OCI-LY7 (cell line): ENCODE data around the gene LY9.
"Not testable (repeated sequence)": the region's sequence is repeated elsewhere in the genome, so short reads cannot be mapped to it uniquely, and the experiment has no call there.

Experiments
- EZH2phosphoT487 ChIP-seq: fragments of 200-600 bp; sonication (generic); IDR thresholded peaks from 2 replicates; pipeline ENCODE4 v1.6.1; 2018; ENCODE audit warnings: low read depth, borderline replicate concordance, mild to moderate bottlenecking, mixed run types, antibody characterized with exemption, low read length, moderate library complexity, mixed read lengths
- TF ChIP-seq, protein P1 (sequence below): fragments of 200-600 bp; sonication (generic); conservative IDR thresholded peaks from 2 replicates; pipeline ENCODE4 v1.5.1; 2014; ENCODE audit warnings: mild to moderate bottlenecking, antibody characterized with exemption, low read length, moderate library complexity, mixed read lengths

DNA sequence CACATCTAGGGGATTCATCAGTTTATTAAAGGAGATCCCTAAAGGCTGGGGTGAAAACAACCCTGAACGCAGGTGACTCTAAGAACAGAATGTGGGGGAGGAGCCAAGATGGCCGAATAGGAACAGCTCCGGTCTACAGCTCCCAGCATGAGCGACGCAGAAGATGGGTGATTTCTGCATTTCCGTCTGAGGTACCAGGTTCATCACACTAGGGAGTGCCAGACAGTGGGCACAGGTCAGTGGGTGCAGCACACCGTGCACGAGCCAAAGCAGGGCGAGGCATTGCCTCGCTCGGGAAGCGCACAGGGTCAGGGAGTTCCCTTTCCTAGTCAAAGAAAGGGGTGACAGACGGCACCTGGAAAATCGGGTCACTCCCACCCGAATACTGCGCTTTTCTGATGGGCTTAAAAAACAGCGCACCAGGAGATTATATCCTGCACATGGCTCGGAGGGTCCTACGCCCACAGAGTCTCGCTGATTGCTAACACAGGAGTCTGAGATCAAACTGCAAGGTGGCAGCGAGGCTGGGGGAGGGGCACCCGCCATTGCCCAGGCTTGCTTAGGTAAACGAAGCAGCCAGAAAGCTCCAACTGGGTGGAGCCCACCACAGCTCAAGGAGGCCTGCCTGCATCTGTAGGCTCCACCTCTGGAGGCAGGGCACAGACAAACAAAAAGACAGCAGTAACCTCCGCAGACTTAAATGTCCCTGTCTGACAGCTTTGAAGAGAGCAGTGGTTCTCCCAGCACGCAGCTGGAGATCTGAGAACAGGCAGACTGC is 12.8 kb upstream of the LY9 start:
- TF ChIP-seq, protein P1, sequence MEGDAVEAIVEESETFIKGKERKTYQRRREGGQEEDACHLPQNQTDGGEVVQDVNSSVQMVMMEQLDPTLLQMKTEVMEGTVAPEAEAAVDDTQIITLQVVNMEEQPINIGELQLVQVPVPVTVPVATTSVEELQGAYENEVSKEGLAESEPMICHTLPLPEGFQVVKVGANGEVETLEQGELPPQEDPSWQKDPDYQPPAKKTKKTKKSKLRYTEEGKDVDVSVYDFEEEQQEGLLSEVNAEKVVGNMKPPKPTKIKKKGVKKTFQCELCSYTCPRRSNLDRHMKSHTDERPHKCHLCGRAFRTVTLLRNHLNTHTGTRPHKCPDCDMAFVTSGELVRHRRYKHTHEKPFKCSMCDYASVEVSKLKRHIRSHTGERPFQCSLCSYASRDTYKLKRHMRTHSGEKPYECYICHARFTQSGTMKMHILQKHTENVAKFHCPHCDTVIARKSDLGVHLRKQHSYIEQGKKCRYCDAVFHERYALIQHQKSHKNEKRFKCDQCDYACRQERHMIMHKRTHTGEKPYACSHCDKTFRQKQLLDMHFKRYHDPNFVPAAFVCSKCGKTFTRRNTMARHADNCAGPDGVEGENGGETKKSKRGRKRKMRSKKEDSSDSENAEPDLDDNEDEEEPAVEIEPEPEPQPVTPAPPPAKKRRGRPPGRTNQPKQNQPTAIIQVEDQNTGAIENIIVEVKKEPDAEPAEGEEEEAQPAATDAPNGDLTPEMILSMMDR = not testable (repeated sequence)
- TF ChIP-seq EZH2phosphoT487 = not testable (repeated sequence)
